Vagina (tissue), 2 donors: Measurements from ENCODE around the gene INPP5J. TPM values are rescaled to one million over a fixed set of nuclear protein-coding genes. Genes with fewer than 3 reads are reported as not detected.

ENCODE experiments used
- DNase-seq, 2 donors: peaks; one replicate each; pipeline ENCODE4 v3.0.0-alpha.2; 2017; ENCODE audit errors: extremely low spot score in 2 of 2
- H3K27ac ChIP-seq: fragments of 200-600 bp; sonication (generic); one replicate; pipeline ENCODE4 v1.5.1; 2019
- H3K27me3 ChIP-seq: fragments of 200-600 bp; sonication (generic); one replicate; pipeline ENCODE4 v1.5.1; 2019
- H3K36me3 ChIP-seq, 2 donors: fragments of 200-600 bp; sonication (generic); one replicate each; pipeline ENCODE4 v1.5.1; 2017 to 2019
- H3K4me1 ChIP-seq: fragments of 200-600 bp; sonication (generic); one replicate; pipeline ENCODE4 v1.5.1; 2019
- H3K4me3 ChIP-seq, 2 donors: fragments of 200-600 bp; sonication (generic); 1 replicate in 1 of 2; 2 replicates in 1 of 2; pipeline ENCODE4 v1.5.1; 2016 to 2019
- H3K9me3 ChIP-seq: fragments of 200-600 bp; sonication (generic); one replicate; pipeline ENCODE4 v1.5.1; 2019
- POLR2A ChIP-seq, 2 donors: fragments of 450-650 bp; IDR thresholded peaks; one replicate each; pipeline ENCODE4 v1.6.1; 2017; ENCODE audit warnings: antibody characterized with exemption in 2 of 2, mild to moderate bottlenecking in 2 of 2, moderate library complexity in 2 of 2
- POLR2AphosphoS5 ChIP-seq, 2 donors: sonication (generic); formaldehyde crosslinking; IDR thresholded peaks; one replicate each; pipeline ENCODE4 v1.9.0; 2017; ENCODE audit warnings: antibody characterized with exemption in 2 of 2, mild to moderate bottlenecking in 2 of 2, low read depth in 1 of 2; ENCODE audit not compliant: insufficient read depth in 1 of 2
- intact Hi-C: fragments of 100-400 bp; cut with DNase I; formaldehyde crosslinking; loops from one replicate; pipeline ENCODE4 v1.15.1; 2023
- total RNA-seq: library from RNA; depleted of rRNA; stranded (reverse); fragments of >200 nt; gene quantifications from one replicate; pipeline ENCODE4 v1.2.3, GENCODE V29; 2016
- TF ChIP-seq, protein P1 (sequence below), 3 experiments: fragments of 450-650 bp in 2 of 3; fragments of 200-600 bp in 1 of 3; sonication (generic) in 1 of 3; IDR thresholded peaks; one replicate each; pipeline ENCODE4 v1.5.1; 2017 to 2019; ENCODE audit warnings: antibody characterized with exemption in 3 of 3, mild to moderate bottlenecking in 2 of 3, moderate library complexity in 2 of 3

The INPP5J gene
- total RNA-seq, 1 donor from 2014 or later = 5.9 TPM

DNA sequence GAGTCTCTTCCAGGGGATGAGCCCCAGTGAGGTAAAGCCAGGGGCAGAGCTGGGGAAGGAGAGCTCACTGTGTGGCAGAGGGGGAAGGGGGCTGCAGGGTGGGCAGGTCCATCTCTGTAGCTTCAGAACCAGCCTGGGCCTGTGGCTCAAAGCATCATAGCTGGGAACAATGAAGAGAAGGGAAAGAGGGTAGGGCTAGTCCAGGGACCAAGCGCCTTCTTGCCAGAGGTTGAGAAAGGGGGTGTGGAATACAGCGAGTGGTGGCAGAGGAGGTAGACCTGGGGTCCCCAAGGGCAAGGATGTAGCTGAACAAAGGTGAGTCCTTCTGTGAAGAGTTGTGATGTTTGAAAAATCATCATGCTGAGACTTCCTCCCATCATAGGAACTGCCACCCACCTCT is 18.8 kb downstream of the INPP5J start:
- intact Hi-C loops = no loop called here
- H3K4me3 ChIP-seq = no peak overlapping the region
- no peaks in the 10 kb centered on the region for H3K9me3 ChIP-seq
- H3K36me3 ChIP-seq = no peaks in the 10 kb centered on the region
- no peak for DNase-seq
- TF ChIP-seq POLR2AphosphoS5 (IDR thresholded peaks at IDR 0.05; ENCODE audit: insufficient read depth in 1 of 2, low read depth in 1 of 2) = no peak
- TF ChIP-seq, protein P1, sequence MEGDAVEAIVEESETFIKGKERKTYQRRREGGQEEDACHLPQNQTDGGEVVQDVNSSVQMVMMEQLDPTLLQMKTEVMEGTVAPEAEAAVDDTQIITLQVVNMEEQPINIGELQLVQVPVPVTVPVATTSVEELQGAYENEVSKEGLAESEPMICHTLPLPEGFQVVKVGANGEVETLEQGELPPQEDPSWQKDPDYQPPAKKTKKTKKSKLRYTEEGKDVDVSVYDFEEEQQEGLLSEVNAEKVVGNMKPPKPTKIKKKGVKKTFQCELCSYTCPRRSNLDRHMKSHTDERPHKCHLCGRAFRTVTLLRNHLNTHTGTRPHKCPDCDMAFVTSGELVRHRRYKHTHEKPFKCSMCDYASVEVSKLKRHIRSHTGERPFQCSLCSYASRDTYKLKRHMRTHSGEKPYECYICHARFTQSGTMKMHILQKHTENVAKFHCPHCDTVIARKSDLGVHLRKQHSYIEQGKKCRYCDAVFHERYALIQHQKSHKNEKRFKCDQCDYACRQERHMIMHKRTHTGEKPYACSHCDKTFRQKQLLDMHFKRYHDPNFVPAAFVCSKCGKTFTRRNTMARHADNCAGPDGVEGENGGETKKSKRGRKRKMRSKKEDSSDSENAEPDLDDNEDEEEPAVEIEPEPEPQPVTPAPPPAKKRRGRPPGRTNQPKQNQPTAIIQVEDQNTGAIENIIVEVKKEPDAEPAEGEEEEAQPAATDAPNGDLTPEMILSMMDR (IDR thresholded peaks at IDR 0.05) = no peak
- no peak for TF ChIP-seq POLR2A (IDR thresholded peaks at IDR 0.05)
- H3K27me3 ChIP-seq = no peaks in the 10 kb centered on the region
- H3K4me1 ChIP-seq = peaks cover 23% of the 10 kb centered on the region
- no peak overlapping the region for H3K27ac ChIP-seq

DNA sequence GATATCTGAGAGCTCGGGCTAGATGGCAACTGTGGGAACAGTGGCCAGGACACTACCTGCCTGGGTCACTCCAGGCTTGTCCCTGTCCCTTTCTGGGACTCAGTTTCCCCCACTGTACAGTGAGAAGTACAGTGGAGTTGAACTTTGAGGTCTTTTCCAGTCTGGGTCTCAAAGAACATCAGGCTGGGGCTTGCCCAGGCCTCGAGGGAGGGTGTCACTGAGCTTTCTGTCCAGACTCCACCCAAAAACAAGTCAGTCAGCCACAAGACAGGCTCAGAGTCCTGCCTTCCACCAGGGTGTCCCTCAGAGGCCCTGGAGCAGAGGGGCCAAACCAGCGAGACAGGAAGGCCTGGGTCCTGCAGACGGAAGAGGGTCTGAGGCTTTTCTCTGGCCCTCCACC is 19.5 kb downstream of the INPP5J start:
- no peaks in the 10 kb centered on the region for H3K27me3 ChIP-seq
- H3K9me3 ChIP-seq = no peaks in the 10 kb centered on the region
- intact Hi-C loops = no loop called here
- H3K36me3 ChIP-seq = no peaks in the 10 kb centered on the region
- no peak for DNase-seq
- peaks cover 23% of the 10 kb centered on the region for H3K4me1 ChIP-seq
- TF ChIP-seq POLR2AphosphoS5 (IDR thresholded peaks at IDR 0.05; ENCODE audit: insufficient read depth in 1 of 2, low read depth in 1 of 2) (peak in 1 of 2 donors; percentile 43), POLR2A (IDR thresholded peaks at IDR 0.05) (no peak)
- TF ChIP-seq, protein P1 (IDR thresholded peaks at IDR 0.05) = no peak
- peak overlapping the region; percentile 18 for H3K27ac ChIP-seq
- no peak overlapping the region for H3K4me3 ChIP-seq

DNA sequence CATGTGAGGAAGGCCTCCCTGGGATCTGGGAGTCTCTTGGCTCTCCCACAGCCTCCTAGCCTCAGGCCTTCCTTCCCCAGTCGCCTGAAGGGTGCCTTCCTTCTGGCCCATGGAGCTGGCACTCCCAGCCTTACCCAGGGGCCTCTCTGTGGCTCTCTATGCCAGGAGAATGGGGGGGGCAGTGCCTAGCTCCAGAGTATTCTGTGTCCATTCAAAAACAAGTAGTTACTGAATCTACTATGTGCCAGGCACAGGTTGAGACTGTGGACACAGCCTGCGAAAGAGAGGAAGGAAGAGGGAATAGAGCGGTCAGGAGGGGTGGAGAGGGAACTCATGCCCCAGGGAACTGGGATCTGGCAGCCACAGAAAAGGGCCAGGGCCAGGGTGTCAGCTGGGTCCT is 20.3 kb downstream of the INPP5J start:
- no peak for DNase-seq
- H3K27ac ChIP-seq = peak overlapping the region; percentile 18
- peaks cover 23% of the 10 kb centered on the region for H3K4me1 ChIP-seq
- H3K27me3 ChIP-seq = no peaks in the 10 kb centered on the region
- TF ChIP-seq, protein P1 (IDR thresholded peaks at IDR 0.05) = no peak
- no peak for TF ChIP-seq POLR2A (IDR thresholded peaks at IDR 0.05)
- no peak for TF ChIP-seq POLR2AphosphoS5 (IDR thresholded peaks at IDR 0.05; ENCODE audit: insufficient read depth in 1 of 2, low read depth in 1 of 2)
- H3K36me3 ChIP-seq = no peaks in the 10 kb centered on the region
- no peaks in the 10 kb centered on the region for H3K9me3 ChIP-seq
- intact Hi-C loops = no loop called here
- H3K4me3 ChIP-seq = no peak overlapping the region

DNA sequence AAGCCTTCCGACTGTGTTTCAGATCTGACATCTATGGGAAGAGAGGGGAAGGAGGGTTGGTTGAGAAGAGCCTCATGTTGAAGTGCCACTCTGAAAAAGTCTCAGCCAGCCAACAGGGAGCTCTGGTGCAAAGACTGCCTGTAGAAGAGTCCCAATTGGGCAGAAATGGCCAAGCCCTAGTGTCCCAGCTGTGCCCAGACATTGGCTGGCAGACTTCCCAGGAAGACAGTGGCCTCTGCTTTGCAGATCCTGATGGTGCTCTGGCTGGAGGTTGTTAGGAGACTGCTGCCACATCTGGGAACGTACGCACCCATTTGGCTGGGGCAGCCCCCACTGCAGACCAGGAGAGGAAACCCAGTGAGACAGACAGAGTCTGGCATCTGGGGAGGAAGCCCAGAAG is 20.8 kb downstream of the INPP5J start:
- no peak overlapping the region for H3K27ac ChIP-seq
- H3K27me3 ChIP-seq = no peaks in the 10 kb centered on the region
- H3K4me1 ChIP-seq = peaks cover 23% of the 10 kb centered on the region
- no peaks in the 10 kb centered on the region for H3K36me3 ChIP-seq
- TF ChIP-seq POLR2AphosphoS5 (IDR thresholded peaks at IDR 0.05; ENCODE audit: insufficient read depth in 1 of 2, low read depth in 1 of 2) = no peak
- TF ChIP-seq, protein P1 (IDR thresholded peaks at IDR 0.05) = no peak
- TF ChIP-seq POLR2A (IDR thresholded peaks at IDR 0.05) = no peak
- no peaks in the 10 kb centered on the region for H3K9me3 ChIP-seq
- H3K4me3 ChIP-seq = no peak overlapping the region
- intact Hi-C loops = no loop called here
- DNase-seq = no peak

DNA sequence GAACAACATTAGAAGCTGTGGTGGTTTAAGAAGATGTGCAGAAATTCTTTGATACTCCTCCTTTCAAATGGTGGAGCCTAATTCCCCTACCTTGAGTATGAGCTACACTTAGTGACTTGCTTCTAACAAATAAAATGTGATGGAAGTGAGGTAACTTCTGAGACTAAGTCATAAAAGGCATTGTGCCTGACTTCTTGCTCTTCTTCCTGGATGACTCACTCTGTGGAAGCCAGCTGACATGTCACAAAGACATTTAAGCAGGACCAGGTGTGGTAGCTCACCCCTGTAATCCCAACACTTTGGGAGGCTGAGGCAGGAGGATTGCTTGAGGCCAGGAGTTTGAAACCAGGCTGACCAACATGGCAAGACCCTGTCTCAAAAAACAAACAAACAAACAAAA is 21.5 kb downstream of the INPP5J start:
- DNase-seq = no peak
- Histone ChIP-seq H3K27ac (no peak overlapping the region), H3K36me3 (no peaks in the 10 kb centered on the region), H3K4me1 (peaks cover 23% of the 10 kb centered on the region), H3K4me3 (no peak overlapping the region), H3K9me3 (no peaks in the 10 kb centered on the region), H3K27me3 (no peaks in the 10 kb centered on the region)
- intact Hi-C loops = no loop called here
- TF ChIP-seq POLR2A (IDR thresholded peaks at IDR 0.05) = no peak
- TF ChIP-seq, protein P1 (IDR thresholded peaks at IDR 0.05) = no peak
- TF ChIP-seq POLR2AphosphoS5 (IDR thresholded peaks at IDR 0.05; ENCODE audit: insufficient read depth in 1 of 2, low read depth in 1 of 2) = peak in 1 of 2 donors; percentile 41
